Activated CD4-positive, alpha-beta T cell treated with anti-CD3 and anti-CD28 coated beads for 36 hours (primary cell): Measurements from ENCODE around the gene ARFRP1. TPM values are rescaled to one million over a fixed set of nuclear protein-coding genes. Genes with fewer than 3 reads are reported as not detected.

ENCODE experiments used
- ATAC-seq: fragments of 200-7000 bp; cut with Tn5 transposase; one replicate; pipeline ENCODE4 v1.10.0; 2021; ENCODE audit warnings: mild to moderate bottlenecking, moderate library complexity
- CTCF ChIA-PET: fragments of 350-600 bp; sonication (Branson Sonifier 250); formaldehyde crosslinking; loops from one replicate; lab custom pipeline; 2021; ENCODE audit warnings: antibody characterized with exemption; lab: Charles Lee
- POLR2A ChIA-PET: fragments of 350-600 bp; sonication (Branson Sonifier 250); formaldehyde crosslinking; loops from one replicate; lab custom pipeline; 2021; ENCODE audit warnings: antibody characterized with exemption, inconsistent platforms; lab: Charles Lee
- DNase-seq: peaks from one replicate; pipeline ENCODE4 v3.0.0-alpha.2; 2020
- H3K27ac Mint-ChIP-seq: one replicate; pipeline ENCODE4 v1.8.0; 2021; ENCODE audit warnings: mixed read lengths
- H3K27me3 Mint-ChIP-seq: one replicate; pipeline ENCODE4 v1.8.0; 2021; ENCODE audit warnings: mixed read lengths
- H3K36me3 Mint-ChIP-seq: one replicate; pipeline ENCODE4 v1.8.0; 2021; ENCODE audit warnings: low read depth, mixed read lengths
- H3K4me1 Mint-ChIP-seq: one replicate; pipeline ENCODE4 v1.8.0; 2021; ENCODE audit warnings: mixed read lengths
- H3K4me3 Mint-ChIP-seq: one replicate; pipeline ENCODE4 v1.8.0; 2021; ENCODE audit warnings: mild to moderate bottlenecking, moderate library complexity, mixed read lengths
- H3K9me3 Mint-ChIP-seq: one replicate; pipeline ENCODE4 v1.8.0; 2021; ENCODE audit warnings: low read depth, mixed read lengths
- intact Hi-C, 2 experiments: fragments of 100-400 bp; cut with DNase I in 1 of 2; cut with micrococcal nuclease in 1 of 2; formaldehyde crosslinking; loops; one replicate each; pipeline versions ENCODE4 v1.14.2 to v1.15.1; 2022 to 2024; cut with DNase I, micrococcal nuclease
- total RNA-seq, 2 experiments: library from RNA; stranded (reverse); gene quantifications; one replicate each; pipeline ENCODE4 v1.2.3, GENCODE V29; 2021

Gene ARFRP1
- total RNA-seq, 2 experiments from 2014 or later = 36.4 to 52.0 TPM

GRCh38 chr20:63748934-63749270 lies 41.1 kb upstream of the ARFRP1 start:
- Mint-ChIP-seq H3K27me3 (no peaks in the 10 kb centered on the region), H3K9me3 (no peaks in the 10 kb centered on the region), H3K36me3 (no peaks in the 10 kb centered on the region), H3K4me3 (no peak overlapping the region), H3K4me1 (peaks cover 20% of the 10 kb centered on the region), H3K27ac (peak overlapping the region; percentile 34)
- ChIA-PET CTCF (no interaction called here), POLR2A (no interaction called here)
- DNase-seq (no peak), ATAC-seq (no peak)
- intact Hi-C loops = no loop called here

- intact Hi-C loops = no loop called here
- H3K4me1 Mint-ChIP-seq = peaks cover 20% of the 10 kb centered on the region
- POLR2A ChIA-PET = no interaction called here
- CTCF ChIA-PET = interaction anchor here (0.8 kb wide), 1 partner anchor 21 kb away, joined by 3 read pairs; no protein-coding TSS in a partner anchor
- no peak for ATAC-seq
- peaks cover 2% of the 10 kb centered on the region for H3K36me3 Mint-ChIP-seq
- peak overlapping the region; percentile 34 for H3K27ac Mint-ChIP-seq
- DNase-seq = no peak
- H3K4me3 Mint-ChIP-seq = no peak overlapping the region
- no peaks in the 10 kb centered on the region for H3K9me3 Mint-ChIP-seq
- no peaks in the 10 kb centered on the region for H3K27me3 Mint-ChIP-seq
These were observed 40.5 kb upstream of the ARFRP1 start for GRCh38 chr20:63748070-63748933.

GRCh38 chr20:63747622-63748069 lies 39.9 kb upstream of the ARFRP1 start:
- CTCF ChIA-PET = interaction anchor here (0.8 kb wide), 1 partner anchor 22 kb away, joined by 3 read pairs; no protein-coding TSS in a partner anchor

GRCh38 chr20:63746751-63747315 lies 39.1 kb upstream of the ARFRP1 start:
- no peak for ATAC-seq
- ChIA-PET CTCF (no interaction called here), POLR2A (no interaction called here)
- DNase-seq = no peak
- Mint-ChIP-seq H3K27ac (no peak overlapping the region), H3K4me3 (no peak overlapping the region), H3K36me3 (peaks cover 2% of the 10 kb centered on the region), H3K4me1 (peaks cover 17% of the 10 kb centered on the region), H3K9me3 (no peaks in the 10 kb centered on the region), H3K27me3 (no peaks in the 10 kb centered on the region)
- intact Hi-C loops = no loop called here

More at GRCh38 chr20:63747622-63748069, 39.9 kb upstream of the ARFRP1 start:
- DNase-seq (no peak), ATAC-seq (no peak)
- H3K27ac Mint-ChIP-seq = no peak overlapping the region
- POLR2A ChIA-PET = no interaction called here
- no peaks in the 10 kb centered on the region for H3K27me3 Mint-ChIP-seq
- no peak overlapping the region for H3K4me3 Mint-ChIP-seq
- H3K9me3 Mint-ChIP-seq = no peaks in the 10 kb centered on the region
- H3K4me1 Mint-ChIP-seq = peaks cover 20% of the 10 kb centered on the region
- intact Hi-C loops = no loop called here
- H3K36me3 Mint-ChIP-seq = peaks cover 2% of the 10 kb centered on the region

- H3K9me3 Mint-ChIP-seq = no peaks in the 10 kb centered on the region
These were observed 38.4 kb upstream of the ARFRP1 start for GRCh38 chr20:63745961-63746731.

DNA sequence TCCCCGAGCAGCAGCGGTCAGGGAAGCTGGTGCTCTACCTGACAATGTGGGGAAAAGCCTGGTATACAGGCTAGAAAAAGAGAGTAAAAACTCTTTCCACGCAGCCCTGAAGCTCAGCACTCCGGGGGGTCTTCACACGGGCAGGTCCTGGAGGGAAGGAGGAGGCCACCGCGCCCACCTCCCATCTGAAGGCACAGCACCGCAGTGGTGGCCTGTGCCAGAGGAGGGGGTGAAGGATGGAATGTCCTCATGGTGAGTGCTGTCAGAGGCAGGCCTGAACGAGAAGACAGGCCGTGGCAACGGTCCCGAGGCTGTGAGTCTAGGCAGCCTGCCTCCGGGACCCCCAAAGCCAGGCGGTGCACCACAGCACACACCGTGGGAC lies 37.6 kb upstream of the ARFRP1 start:
- CTCF ChIA-PET = interaction anchor here (0.7 kb wide), 1 partner anchor 24 kb away, joined by 3 read pairs; no protein-coding TSS in a partner anchor
- intact Hi-C loops = no loop called here
- no peaks in the 10 kb centered on the region for H3K27me3 Mint-ChIP-seq

More at GRCh38 chr20:63745961-63746731, 38.4 kb upstream of the ARFRP1 start:
- Mint-ChIP-seq H3K27ac (no peak overlapping the region), H3K4me3 (no peak overlapping the region), H3K4me1 (peaks cover 13% of the 10 kb centered on the region), H3K36me3 (peaks cover 2% of the 10 kb centered on the region), H3K27me3 (no peaks in the 10 kb centered on the region)
- POLR2A ChIA-PET = no interaction called here
- intact Hi-C loops = no loop called here
- CTCF ChIA-PET = no interaction called here
- ATAC-seq (no peak), DNase-seq (no peak)

GRCh38 chr20:63744574-63745423 lies 37.0 kb upstream of the ARFRP1 start:
- Mint-ChIP-seq H3K27ac (no peak overlapping the region), H3K4me1 (peaks cover 6% of the 10 kb centered on the region), H3K4me3 (no peak overlapping the region), H3K27me3 (no peaks in the 10 kb centered on the region), H3K9me3 (no peaks in the 10 kb centered on the region), H3K36me3 (peaks cover 2% of the 10 kb centered on the region)
- ChIA-PET POLR2A (no interaction called here), CTCF (interaction anchor here (0.7 kb wide), 1 partner anchor 24 kb away, joined by 3 read pairs; no protein-coding TSS in a partner anchor)
- no peak for ATAC-seq
- DNase-seq = no peak
- intact Hi-C loops = loop anchor here in 1 of 2 experiments (5.0 kb wide), 1 partner anchor 37 kb away; the partner anchor contains the start of genes ARFRP1 and ZGPAT

More for the DNA sequence above, 37.6 kb upstream of the ARFRP1 start:
- POLR2A ChIA-PET = no interaction called here
- ATAC-seq = no peak
- Mint-ChIP-seq H3K9me3 (no peaks in the 10 kb centered on the region), H3K27ac (no peak overlapping the region), H3K36me3 (peaks cover 2% of the 10 kb centered on the region), H3K4me1 (peaks cover 7% of the 10 kb centered on the region), H3K4me3 (no peak overlapping the region)
- DNase-seq = no peak

GRCh38 chr20:63744158-63744557 lies 36.4 kb upstream of the ARFRP1 start:
- intact Hi-C loops = loop anchor here in 1 of 2 experiments (5.0 kb wide), 1 partner anchor 37 kb away; the partner anchor contains the start of genes ARFRP1 and ZGPAT
- H3K27me3 Mint-ChIP-seq = no peaks in the 10 kb centered on the region
- ATAC-seq (no peak), DNase-seq (no peak)
- peaks cover 2% of the 10 kb centered on the region for H3K36me3 Mint-ChIP-seq
- H3K4me1 Mint-ChIP-seq = peaks cover 2% of the 10 kb centered on the region
- ChIA-PET POLR2A (no interaction called here), CTCF (interaction anchor here (0.7 kb wide), 1 partner anchor 85 kb away, joined by 3 read pairs; no protein-coding TSS in a partner anchor)
- no peaks in the 10 kb centered on the region for H3K9me3 Mint-ChIP-seq
- H3K4me3 Mint-ChIP-seq = no peak overlapping the region
- H3K27ac Mint-ChIP-seq = no peak overlapping the region

- no peak overlapping the region for H3K27ac Mint-ChIP-seq
These were observed 35.6 kb upstream of the ARFRP1 start for GRCh38 chr20:63743210-63743970.

More at GRCh38 chr20:63743210-63743970, 35.6 kb upstream of the ARFRP1 start:
- POLR2A ChIA-PET = interaction anchor here (0.6 kb wide), 2 partner anchors 102 to 122 kb away, joined by 3 to 6 read pairs; no protein-coding TSS in a partner anchor
- Mint-ChIP-seq H3K27me3 (no peaks in the 10 kb centered on the region), H3K9me3 (no peaks in the 10 kb centered on the region), H3K36me3 (peaks cover 2% of the 10 kb centered on the region), H3K4me1 (no peaks in the 10 kb centered on the region), H3K4me3 (no peak overlapping the region)
- DNase-seq (no peak), ATAC-seq (no peak)
- CTCF ChIA-PET = interaction anchor here (0.7 kb wide), 1 partner anchor 86 kb away, joined by 3 read pairs; no protein-coding TSS in a partner anchor
- intact Hi-C loops = loop anchor here in 1 of 2 experiments (5.0 kb wide), 1 partner anchor 36 kb away; the partner anchor contains the start of genes ARFRP1 and ZGPAT
